PFSK-1 (cell line): ENCODE results near the gene CELSR1.

ENCODE experiments used
- FOXP2 ChIP-seq: optimal IDR thresholded peaks from 2 replicates; pipeline ENCODE3; 2011; ENCODE audit warnings: borderline replicate concordance, control low read depth, inconsistent platforms; ENCODE audit not compliant: insufficient read depth; ENCODE audit errors: extremely low read length, extremely low read depth
- POLR2AphosphoS5 ChIP-seq: IDR thresholded peaks from 2 replicates; pipeline ENCODE4 v1.6.1; 2012; ENCODE audit warnings: low read depth, mild to moderate bottlenecking, control low read depth, low read length, moderate library complexity
- REST ChIP-seq, 2 experiments: IDR thresholded peaks; 2 replicates each; pipeline versions ENCODE4 v1.6.1 to v1.8.0; 2011 to 2012; ENCODE audit warnings: low read depth in 2 of 2, low read length in 2 of 2, control low read depth in 1 of 2, inconsistent platforms in 1 of 2, mild to moderate bottlenecking in 1 of 2, moderate library complexity in 1 of 2; ENCODE audit not compliant: insufficient read depth in 1 of 2
- SIN3A ChIP-seq: IDR thresholded peaks from 2 replicates; pipeline ENCODE4 v1.6.1; 2012; ENCODE audit warnings: mild to moderate bottlenecking, low read length, moderate library complexity, borderline replicate concordance; ENCODE audit not compliant: insufficient read depth
- TAF1 ChIP-seq: IDR thresholded peaks from 2 replicates; pipeline ENCODE4 v1.6.1; 2012; ENCODE audit warnings: low read length, control low read depth, borderline replicate concordance; ENCODE audit not compliant: insufficient read depth

Gene CELSR1

DNA sequence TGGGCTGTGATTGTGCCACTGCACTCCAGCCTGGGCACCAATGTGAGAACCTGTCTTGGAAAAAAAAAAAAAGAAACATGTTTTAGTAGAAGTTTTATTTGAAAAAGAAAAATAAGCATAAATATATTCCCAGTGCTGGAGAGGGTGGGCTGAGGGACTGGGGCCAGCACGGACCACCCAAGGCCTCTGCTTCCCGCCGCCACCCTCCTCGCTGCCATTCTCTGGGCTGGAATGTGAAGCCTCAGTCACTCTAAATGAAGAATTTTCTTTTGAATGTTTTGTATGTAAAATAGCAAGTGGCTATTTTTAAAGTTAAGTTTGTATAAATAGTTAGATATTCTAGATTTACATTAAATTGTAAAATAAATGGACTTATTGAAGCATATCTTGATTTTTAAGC lies 207.0 kb downstream of the CELSR1 start:
- TF ChIP-seq REST (IDR thresholded peaks at IDR 0.05; ENCODE audit: insufficient read depth in 1 of 2, low read depth in 2 of 2, low read length in 2 of 2) (no peak), SIN3A (no peak), TAF1 (no peak), FOXP2 (no peak), POLR2AphosphoS5 (no peak)

DNA sequence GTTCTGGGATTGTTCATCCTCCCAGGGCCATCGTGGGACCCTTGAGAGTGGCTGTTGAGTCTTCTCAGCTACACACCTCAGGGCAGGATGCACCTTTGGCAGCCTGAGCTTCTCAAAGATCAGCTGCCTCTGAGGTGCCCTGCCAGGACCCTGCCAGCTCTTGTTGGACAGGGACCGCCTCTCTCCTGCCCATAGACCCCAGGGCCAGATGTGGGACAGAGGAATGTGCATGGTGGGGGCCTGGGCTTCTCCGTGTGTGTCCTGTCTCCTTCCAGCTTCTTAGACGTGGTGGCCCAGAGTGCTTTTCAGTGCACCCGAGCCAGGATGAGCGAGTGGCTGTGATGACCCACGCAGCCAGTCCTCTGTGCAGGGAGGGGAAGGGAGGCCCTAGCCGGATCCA lies 207.8 kb downstream of the CELSR1 start:
- TF ChIP-seq FOXP2 (no peak), TAF1 (no peak), POLR2AphosphoS5 (no peak), REST (IDR thresholded peaks at IDR 0.05; ENCODE audit: insufficient read depth in 1 of 2, low read depth in 2 of 2, low read length in 2 of 2) (no peak), SIN3A (no peak)

DNA sequence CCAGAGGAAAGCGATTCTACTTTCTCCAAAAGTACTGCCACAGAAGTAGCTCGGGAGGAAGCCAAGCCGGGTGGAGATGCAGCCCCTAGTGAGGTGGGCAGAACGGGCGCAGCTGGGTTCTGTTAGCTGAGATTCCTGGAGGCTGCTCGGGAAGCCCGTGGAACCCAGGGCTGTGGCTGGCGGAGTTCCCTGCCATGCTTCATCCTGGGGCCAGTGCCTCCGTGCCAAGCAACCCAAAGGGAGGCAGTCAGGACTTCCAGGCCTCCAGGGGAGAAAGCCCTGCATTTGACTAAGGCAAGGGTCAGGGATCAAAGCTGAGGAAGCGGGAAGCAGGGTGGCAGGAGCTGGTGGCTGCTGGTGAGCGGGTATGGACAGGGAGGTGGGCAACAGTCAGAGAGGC lies 208.6 kb downstream of the CELSR1 start:
- no peak for TF ChIP-seq POLR2AphosphoS5
- no peak for TF ChIP-seq TAF1
- TF ChIP-seq REST (IDR thresholded peaks at IDR 0.05; ENCODE audit: insufficient read depth in 1 of 2, low read depth in 2 of 2, low read length in 2 of 2), result no peak
- TF ChIP-seq SIN3A, result no peak
- no peak for TF ChIP-seq FOXP2

GRCh38 chr22:46327691-46328465 lies 209.5 kb downstream of the CELSR1 start:
- TF ChIP-seq FOXP2 (no peak), SIN3A (no peak), TAF1 (no peak), REST (IDR thresholded peaks at IDR 0.05; ENCODE audit: insufficient read depth in 1 of 2, low read depth in 2 of 2, low read length in 2 of 2) (no peak), POLR2AphosphoS5 (no peak)
